Activated effector memory CD4-positive, alpha-beta T cell treated with Interleukin-2 at 50 U/mL for 16 hours (primary cell): Measurements from ENCODE around the gene RNF213.

Source experiments
- DNase-seq: peaks from one replicate; pipeline ENCODE4 v3.0.0-alpha.2; 2020

Gene RNF213

DNA sequence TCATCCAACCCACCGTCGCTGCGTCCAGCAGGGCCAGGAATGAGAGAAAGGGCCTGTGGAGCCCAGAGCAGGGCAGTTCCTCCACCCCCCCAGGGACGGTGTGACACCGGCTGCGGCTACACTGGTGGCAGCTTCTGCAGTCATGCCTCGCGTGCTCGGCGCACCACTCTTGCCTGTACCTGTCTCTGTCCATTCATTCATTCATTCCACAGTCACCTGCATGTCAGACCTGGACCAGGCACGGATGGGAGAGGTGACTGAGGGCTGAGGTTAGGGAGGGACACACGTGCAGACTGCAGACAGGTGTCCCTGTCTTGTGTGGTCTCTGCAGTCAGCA, 181.6 kb downstream of the RNF213 start:
- DNase-seq, result no peak

DNA sequence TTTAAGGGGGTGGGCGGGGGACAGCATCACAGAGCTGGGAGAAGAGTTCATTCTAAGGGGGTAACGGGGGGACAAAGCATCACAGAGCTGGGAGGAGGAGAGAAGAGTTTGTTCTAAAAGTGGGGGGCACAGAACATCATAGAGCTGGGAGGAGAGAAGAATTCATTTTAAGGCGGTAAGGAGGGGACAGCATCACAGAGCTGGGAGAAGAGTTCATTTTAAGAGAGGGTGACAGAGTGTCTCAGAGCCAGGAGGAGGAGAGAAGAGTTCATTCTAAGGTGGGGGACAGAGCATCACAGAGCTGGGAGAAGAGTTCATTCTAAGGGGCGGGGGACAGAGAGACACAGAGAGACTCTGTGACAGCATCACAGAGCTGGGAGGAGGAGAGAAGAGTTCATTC, 182.1 kb downstream of the RNF213 start:
- DNase-seq, result no peak

DNA sequence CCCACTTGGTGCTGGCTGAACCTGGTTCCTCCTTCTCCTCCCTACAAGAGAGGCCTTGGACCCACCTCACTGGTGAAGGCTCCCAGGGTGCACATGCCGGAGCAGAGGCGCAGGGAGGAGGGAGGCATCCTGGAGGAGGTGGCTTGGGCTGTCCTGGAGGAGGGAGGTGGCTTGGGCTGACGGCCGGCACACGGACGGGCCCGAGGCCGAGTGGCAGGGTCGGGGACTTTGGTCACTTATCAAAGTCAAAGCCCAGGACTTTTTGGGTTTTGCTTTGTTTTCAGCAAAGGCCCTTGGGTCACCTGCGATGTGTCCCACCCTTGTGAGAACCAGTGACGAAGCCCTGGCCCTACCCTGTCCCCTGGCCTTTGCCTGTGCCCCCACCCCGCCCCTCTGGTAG, 182.8 kb downstream of the RNF213 start:
- no peak for DNase-seq

DNA sequence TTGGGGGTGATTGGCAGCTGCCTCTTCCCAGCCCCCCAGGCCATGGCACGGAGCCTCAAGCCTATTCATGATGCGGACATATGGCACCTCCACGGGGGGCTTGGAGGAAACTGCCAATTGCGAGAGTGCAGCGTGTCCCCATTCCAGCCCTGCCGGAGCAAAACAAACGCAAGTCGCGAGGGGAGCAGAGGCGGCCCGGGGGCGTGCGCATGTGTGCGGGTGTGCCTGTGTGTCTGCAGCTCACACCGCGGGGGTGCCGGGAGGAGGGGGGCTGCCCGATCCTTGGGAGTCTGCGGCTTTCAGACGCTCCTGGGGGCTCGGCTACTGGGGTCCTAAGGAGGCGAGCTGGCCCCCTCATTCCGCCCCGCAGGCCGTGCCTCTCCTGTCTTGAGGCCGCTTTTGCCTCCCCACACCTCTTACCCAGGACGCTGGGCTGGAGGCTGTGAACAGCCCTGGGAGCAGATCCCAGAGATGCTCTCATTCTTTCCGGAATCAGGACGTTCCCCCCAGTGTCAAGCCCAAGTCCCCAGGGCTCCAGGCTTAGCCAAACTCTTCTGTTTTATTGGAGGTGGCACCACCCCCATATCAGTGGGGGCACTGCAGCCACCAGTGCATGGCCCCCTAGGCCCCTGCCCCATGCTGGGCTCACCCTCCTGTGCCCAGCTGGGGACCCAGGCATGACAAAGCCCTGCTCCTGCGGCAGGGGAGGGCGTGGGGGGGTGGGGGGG, 183.4 kb downstream of the RNF213 start:
- no peak for DNase-seq

DNA sequence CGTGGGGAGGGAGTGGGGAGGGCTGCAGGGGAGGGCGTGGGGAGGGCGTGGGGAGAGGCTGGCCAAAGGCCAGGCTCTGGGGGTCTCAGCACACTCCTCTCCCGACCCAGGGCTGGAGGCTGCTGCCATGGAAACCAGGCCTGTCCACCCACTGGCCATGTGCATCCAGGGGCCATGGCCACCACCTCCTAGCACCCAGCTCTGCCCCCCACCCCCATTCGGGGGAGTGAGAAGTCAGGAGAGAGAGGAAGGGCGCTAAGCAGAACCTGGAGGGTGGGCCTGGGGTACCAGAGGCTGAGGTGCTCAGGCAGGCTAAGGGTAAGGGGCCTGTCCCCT, 184.0 kb downstream of the RNF213 start:
- no peak for DNase-seq

DNA sequence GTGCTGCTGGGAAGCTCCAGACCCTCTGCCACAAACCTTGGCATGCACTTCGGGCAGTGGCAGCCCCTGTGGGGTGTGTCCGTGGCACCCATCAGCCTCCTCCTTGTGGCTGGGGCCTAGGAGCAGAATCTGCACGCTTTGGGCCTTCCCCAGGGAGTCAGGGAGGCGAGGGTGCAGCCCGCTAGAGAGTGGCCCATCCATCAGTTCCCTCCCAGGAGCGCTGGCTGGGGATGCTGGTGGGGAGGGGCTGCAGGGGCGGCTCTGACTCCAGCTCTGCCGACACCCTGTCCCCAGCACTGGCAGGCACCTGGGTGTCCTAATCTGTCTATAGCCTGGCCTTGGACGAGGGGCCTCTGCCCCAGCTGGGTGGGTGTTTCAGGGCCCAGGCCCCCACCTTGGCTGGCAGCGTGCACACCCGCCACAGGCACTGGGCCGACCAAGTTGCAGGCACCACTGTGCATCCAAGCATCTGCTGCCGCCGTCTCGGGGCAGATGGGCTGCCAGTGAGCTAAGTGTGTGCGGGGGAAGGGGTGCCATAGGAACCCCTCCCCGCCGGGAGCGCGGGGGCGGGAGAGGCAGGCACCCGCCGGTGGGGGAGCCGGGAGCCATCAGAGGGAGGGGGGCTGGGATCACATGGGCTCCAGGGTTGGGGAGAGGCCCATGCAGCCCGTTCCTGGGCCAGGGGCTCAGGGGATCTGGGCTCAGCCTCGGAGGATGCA, 184.5 kb downstream of the RNF213 start:
- DNase-seq, result no peak

DNA sequence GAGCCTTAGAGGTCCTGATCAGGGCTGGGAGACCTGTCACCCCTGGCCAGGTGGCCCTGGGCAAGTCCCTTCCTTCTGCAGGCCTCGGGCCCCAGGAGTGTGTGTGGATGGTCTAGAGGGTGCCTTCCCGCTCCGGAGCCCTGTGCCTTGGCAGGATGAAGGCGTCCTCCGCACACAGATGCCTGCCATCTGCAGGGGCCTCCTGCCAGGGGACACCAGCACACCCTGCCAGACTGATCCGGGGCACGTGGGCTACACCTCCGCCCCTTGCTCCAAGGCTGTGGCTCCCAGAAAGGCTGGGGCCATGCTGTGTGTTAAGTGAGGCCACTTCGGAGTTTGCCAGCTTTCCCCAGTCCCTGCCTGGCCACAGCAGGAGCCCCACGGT, 185.1 kb downstream of the RNF213 start:
- no peak for DNase-seq

DNA sequence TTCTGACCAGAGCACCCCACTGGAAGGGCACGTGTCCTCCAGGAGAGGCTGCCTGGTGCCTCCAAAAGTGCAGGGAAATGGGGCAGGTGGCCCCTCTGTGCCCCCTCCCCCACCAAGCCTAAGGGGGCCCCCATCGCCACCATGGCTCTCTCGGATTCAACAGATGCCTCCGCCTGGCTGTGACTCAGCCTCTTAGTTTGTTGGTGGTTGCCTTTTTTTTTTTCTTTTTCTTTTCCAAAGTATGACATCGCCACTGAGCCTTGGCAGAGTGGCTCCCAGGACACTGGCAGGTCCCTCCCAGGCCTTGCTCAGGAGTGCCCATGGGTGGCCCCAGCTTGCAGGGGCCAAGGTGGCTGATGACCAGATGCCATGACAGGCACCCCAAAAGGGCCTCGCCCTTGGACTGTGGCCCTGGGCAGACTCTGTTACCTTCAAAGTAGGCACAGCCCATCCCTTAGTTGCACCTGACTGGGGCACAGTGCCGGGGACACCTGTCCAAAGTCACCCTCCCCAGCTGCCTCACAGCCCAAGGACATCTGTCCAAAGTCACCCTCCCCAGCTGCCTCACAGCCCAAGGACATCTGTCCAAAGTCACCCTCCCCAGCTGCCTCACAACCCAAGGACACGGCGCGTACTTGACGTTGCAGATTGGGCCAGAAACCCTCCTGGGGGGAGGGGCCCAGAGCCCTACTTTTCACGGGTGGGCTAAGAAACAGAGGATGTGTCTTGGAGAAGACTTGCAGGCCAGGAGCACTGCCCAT, 186.2 kb downstream of the RNF213 start:
- no peak for DNase-seq

DNA sequence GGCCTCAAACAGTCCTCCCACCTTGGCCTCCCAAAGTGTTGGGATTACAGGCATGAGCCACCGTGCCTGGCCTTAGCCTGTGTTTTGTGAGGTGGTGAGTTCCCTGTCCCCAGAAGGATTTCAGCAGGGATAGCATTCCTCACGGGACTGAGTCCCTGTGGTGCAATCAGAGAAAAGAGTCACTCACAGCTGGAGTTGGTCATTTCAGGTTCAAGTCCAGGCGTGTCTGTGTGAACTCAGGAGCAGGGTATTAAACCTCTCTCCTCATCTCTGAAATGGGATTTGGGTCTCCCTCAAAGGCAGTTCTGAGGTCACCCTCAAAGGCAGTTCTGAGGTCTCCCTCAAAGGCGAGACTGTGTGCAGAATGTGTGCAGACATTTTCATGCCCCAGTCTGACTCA, 187.1 kb downstream of the RNF213 start:
- DNase-seq, result no peak
